GM19239 (cell line): Measurements from ENCODE around the gene NUP210.

Experiments
- DNase-seq: peaks from one replicate; pipeline ENCODE4 v3.0.0; 2011; ENCODE audit warnings: low spot score; ENCODE audit not compliant: insufficient read length
- FAIRE-seq: peaks from 2 replicates; lab custom pipeline; 2011; peaks lifted over from hg19 to GRCh38; lab: Jason Lieb, UNC

NUP210 gene

GRCh38 chr3:13281507-13282357 lies 138.4 kb downstream of the NUP210 start:
- FAIRE-seq, result no peak

GRCh38 chr3:13280811-13281506 lies 139.2 kb downstream of the NUP210 start:
- DNase-seq, result no peak
- FAIRE-seq, result no peak

More at GRCh38 chr3:13281507-13282357, 138.4 kb downstream of the NUP210 start:
- DNase-seq, result no peak

- FAIRE-seq (no peak), DNase-seq (no peak)
Observed at GRCh38 chr3:13280122-13280790, 139.9 kb downstream of the NUP210 start.

GRCh38 chr3:13279532-13279910 lies 140.6 kb downstream of the NUP210 start:
- FAIRE-seq (no peak), DNase-seq (no peak)

- FAIRE-seq (no peak), DNase-seq (no peak)
Observed at GRCh38 chr3:13278783-13279531, 141.2 kb downstream of the NUP210 start.

- no peak for DNase-seq
- FAIRE-seq, result no peak
Observed at GRCh38 chr3:13277860-13278531, 142.1 kb downstream of the NUP210 start.

- DNase-seq (no peak), FAIRE-seq (no peak)
Observed at GRCh38 chr3:13277196-13277813, 142.8 kb downstream of the NUP210 start.

- no peak for FAIRE-seq
- no peak for DNase-seq
Observed at GRCh38 chr3:13276438-13277195, 143.5 kb downstream of the NUP210 start.

- FAIRE-seq (no peak), DNase-seq (no peak)
Observed at GRCh38 chr3:13275376-13276005, 144.6 kb downstream of the NUP210 start.

- DNase-seq (no peak), FAIRE-seq (no peak)
Observed at GRCh38 chr3:13274551-13275332, 145.4 kb downstream of the NUP210 start.

- DNase-seq (no peak), FAIRE-seq (no peak)
Observed at GRCh38 chr3:13274125-13274524, 146.0 kb downstream of the NUP210 start.

- FAIRE-seq, result no peak
- DNase-seq, result no peak
Observed at GRCh38 chr3:13273604-13274105, 146.5 kb downstream of the NUP210 start.

- DNase-seq (no peak), FAIRE-seq (no peak)
Observed at GRCh38 chr3:13272831-13273603, 147.1 kb downstream of the NUP210 start.

- DNase-seq (no peak), FAIRE-seq (no peak)
Observed at GRCh38 chr3:13269711-13270378, 150.3 kb downstream of the NUP210 start.

GRCh38 chr3:13268961-13269441 lies 151.1 kb downstream of the NUP210 start:
- DNase-seq, result no peak
- no peak for FAIRE-seq

- FAIRE-seq (no peak), DNase-seq (no peak)
Observed at GRCh38 chr3:13268120-13268519, 152.0 kb downstream of the NUP210 start.
